Stimulated activated CD4-positive, alpha-beta T cell treated with anti-CD3 and anti-CD28 coated beads, Interleukin-12 subunit alpha, Interleukin-12 subunit beta, amount 100 ng/mL, for 4 hours (primary cell): ENCODE data around the gene ULBP2.
"Not testable (repeated sequence)": the region's sequence is repeated elsewhere in the genome, so short reads cannot be mapped to it uniquely, and the experiment has no call there.

Source experiments
- DNase-seq: peaks from one replicate; pipeline ENCODE4 v3.0.0-alpha.2; 2020

ULBP2 gene

DNA sequence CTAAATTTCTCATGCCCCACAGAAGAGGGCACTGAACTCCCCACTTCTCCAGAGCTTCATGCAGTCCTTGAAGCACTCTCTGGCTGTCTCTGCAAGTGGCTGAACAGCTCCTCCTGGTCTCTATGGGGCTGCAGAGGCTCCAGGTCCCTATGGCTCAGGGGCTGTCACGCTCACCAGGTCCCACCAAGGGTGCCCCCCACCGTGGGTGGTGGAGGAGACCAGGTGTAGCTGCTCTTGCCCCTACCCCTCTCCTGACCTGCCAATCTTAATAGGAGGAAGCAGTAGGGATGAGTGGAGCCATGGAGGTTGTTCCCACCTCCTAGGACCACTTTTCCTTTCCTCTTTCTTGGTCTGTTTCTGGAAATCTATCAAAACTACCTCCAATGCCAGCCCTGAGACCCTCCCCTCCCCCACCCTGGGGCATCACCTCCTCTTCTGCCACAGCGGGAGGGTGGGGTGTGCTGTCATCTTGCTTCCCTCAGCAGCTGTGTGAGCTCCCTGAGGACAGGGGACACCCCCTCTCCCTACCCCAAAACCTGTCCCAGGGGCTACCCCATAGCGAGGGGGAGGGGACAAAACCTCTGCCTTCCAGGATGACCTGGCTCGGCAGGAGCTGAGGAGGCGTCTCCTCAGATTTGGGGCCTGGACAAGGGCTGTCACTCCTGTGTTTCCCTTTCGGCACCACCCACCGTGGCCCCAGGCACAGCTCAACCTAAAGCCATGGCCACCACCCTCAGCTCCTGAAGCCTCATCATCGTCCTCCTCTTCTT, 31.9 kb upstream of the ULBP2 start:
- DNase-seq, result no peak

DNA sequence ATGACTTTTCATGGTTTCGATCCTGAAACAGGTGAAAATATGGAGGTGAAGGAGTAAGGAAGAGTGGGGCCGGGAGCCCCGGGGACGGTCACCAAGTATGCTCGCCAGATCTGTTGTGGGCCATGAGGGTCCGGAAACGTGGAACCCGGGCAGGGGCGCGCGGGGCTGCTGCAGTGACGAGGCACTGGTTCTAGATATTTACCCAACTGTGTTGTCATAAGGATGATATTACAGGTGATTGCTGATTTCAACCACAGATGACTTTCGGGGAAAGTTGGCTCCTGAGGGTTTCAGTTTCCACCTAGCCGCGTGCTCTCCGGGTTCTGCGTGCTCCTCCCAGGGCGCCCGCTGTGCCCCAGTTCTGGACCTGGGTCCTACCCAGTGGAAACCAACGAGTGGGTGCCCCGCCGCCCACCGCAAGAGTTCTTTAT, 31.1 kb upstream of the ULBP2 start:
- no peak for DNase-seq

DNA sequence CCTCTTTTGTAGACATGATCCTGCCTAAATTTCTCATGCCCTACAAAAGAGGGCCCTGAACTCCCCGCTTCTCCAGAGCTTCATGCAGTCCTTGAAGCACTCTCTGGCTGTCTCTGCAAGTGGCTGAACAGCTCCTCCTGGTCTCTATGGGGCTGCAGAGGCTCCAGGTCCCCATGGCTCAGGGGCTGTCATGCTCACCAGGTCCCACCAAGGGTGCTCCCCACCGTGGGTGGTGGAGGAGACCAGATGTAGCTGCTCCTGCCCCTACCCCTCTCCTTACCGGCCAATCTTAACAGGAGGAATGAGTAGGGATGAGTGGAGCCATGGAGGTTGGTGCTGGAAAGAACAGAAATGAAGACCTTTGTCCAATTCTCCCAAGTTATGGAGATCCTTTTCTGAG, 29.1 kb upstream of the ULBP2 start:
- not testable (repeated sequence) for DNase-seq

DNA sequence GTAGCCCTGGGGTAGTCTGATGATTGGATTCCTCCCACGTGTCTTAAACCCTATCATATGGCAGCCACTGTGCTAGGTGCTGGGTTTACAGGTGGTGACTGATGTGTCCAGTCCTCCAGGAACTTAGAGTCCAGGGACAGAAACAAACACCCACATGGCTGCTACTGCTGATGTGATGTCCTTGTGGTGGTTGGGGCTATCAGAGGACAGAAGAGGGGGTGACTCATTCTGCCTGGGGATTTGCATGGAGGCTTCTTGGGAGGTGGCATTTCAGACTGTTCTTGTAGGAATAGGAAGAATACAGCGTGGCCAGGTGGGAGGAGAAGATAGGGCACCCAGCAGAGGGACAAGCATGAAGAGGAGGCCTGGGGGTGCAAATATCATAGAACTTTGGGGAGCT, 28.7 kb upstream of the ULBP2 start:
- no peak for DNase-seq

DNA sequence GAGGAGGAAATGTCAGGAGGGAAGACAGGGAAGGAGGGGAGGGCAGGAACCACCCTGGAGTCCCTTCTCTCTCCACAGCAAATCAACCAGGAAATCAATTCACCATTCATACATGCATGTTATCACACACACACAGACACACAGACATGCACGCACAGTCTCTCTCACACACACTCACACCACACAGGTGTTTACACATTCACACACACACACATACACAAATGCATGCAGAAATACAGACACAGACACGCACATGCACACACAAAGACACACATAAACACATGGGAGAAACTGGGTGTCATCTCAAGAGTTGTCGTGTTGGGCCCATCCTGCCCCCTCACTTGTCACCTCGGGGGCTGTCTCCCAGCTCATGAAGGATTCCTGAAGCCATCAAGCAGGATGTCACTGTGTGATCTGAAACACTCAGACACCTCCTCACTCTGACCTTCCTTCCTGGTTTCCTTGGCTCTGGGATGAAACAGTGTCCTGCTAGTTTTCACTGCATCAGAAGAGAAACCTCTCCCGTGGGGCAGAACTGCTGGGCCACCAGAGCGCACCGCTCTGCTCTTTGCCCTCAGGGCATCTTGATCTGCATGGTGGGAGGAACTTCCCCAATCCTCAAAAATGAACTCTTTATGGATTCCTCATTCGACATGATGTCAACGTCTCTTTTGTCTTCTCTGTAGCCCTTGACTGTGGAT, 28.1 kb upstream of the ULBP2 start:
- DNase-seq, result no peak

DNA sequence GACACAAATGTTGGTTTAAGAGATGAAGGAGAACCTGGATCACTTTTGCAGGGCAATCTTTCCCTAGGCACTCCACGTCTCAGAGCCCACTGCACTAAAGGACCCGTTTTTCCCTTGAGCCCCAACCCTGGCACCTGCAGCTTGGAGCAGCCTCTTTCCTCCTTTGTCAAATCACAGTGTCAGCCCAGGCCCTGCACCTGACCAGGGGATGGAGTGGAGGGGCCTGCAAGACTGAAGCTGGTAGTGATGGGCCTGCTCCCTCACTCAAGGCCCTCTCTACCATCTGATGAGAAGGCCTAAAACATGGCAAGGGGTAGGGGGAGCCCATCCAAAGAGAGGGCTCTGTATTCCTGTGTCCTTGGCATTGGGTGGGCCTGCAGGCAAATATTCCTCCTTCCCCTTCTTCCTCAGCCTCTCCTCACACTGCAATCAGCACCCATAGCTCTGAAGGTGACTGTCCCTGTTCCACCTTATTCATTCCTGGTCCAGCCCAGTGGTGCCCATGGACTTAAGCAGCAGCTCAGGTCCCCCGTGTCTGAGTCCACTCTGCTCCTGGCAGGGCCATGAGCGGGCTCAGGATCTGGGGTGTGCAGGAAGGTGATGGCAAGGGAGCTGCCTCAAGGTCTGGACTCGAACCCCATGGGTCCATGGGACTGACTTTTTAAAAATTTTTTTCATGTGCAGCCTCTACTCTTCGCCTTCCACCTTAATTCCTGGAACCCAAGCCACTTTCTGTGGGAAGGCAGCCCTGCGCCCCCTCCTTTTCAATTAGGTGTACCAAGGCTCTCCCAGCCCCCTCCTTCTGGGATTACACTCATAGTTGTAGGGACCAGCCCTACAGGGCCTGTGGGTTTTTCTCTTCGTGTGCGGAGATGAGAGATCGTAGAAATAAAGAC, 25.6 kb upstream of the ULBP2 start:
- no peak for DNase-seq

DNA sequence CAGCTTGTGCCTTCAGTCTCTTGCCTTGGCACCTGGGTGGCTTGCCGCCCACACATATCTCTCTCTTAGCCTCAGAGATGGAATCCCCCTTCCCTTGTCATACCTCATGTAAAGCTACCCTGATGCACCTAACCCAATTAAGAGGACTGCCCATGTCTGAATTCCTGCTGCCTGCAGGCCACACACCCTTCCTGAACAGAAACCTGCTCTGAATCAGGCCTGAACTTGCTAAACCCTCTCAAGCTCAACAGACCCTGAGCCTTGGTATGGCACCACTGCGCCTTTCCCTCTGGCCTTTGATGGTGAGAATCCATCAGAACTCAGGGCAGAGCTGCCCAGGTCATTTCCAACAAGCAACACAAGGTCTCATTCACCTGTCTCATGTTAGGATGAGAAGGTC, 24.1 kb upstream of the ULBP2 start:
- no peak for DNase-seq

DNA sequence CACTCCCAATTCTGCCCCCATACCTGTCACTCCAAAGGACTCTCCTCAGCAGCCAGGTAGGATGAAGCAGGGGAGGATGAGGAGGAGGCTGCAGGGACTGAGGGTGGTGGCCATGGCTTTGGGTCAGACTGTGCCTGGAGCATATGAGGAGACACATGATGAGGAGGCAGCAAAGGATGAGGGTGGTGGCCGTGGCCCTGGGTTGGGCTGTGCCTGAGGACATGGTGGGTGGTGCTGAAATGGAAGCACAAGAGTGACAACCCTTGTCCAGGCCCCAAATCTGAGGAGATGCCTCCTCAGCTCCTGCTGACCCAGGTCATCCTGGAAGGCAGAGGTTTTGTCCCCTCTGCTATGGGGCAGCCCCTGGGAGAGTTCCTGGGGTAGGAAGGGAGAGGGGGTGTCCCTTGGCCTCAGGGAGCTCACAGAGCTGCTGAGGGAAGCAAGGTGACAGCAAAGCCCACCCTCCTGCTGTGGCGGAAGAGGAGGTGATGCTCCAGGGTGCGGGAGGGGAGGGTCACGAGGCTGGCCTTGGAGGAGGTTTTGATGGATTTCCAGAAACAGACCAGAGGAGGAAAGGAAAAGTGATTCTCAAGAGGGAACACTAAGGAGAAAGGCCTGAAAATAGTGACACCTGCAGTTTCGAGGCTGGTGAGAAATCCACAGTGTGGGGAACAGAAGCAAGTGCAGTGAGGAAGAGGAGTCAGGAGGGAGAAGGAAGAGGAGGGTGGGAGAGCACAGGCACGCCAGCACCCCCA, 23.5 kb upstream of the ULBP2 start:
- DNase-seq, result no peak

DNA sequence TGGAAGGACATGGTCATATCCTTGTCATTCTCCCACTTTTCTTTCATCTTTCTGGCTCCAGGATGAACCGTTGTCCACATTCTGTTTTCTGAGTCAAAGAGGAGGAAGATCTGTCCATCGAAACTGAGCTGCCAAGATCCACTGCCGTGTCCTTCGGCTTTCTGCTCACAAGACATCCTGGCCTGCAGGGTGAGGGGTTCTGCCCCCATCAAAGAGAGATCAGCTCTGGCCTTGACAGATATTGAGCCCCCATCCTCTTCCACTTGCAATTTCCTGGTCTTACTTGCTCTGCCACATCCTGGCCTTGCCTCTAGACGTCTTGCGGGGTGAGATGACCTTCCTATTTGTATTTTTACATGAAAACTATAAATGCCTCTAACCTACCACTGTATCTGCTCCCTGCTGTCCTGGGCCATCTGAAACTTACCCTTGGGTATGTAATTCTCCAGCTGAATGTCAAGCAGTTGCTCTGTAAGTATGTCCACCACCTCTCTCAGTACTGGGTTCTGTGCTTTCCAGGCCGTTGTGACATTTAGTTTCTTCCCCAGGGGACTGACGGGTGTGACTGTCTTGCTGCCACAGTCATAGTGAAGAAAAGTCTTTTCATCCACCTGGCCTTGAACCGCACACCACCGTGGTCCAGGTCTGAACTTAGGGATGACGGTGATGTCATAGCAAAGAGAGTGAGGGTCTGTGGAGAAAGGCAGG, 22.5 kb upstream of the ULBP2 start:
- not testable (repeated sequence) for DNase-seq

DNA sequence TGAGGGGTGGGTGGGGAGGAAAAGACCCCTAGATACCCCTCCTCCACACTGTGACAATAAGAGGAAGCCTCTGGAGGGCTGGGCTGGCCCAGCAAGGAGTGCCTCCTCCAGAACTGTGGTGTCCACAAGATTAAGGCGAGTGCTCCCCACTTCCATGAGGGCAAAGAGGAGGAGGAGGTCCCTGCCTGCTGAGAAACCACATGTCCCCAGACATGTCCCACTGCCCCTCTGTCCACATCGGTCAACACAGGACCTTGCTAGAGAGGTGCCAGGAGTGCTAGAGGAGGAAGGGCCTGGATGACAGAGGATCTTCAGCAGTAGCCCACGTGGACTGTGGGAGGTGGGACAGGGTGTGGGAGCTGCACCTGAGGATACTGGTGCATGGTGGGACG, 22.0 kb upstream of the ULBP2 start:
- no peak for DNase-seq

DNA sequence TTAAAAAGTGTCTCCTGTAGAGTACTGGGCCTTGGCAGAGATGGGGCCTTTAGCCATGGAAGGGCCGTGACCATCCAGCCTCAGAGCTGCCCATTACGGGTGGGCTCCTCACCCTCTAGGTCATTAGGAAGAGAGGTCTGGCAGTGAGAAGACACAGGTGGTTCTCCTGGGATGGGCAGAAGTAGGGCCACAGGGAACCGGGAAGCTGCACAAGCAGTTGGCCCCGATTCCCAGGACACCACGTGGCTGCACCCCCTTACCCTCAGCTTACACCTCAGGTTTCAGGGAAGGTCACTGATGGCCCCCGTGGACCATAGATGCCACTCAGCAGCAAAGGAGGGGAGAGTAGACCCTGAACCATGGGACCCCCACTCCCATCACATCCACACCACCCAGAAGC, 20.5 kb upstream of the ULBP2 start:
- no peak for DNase-seq

DNA sequence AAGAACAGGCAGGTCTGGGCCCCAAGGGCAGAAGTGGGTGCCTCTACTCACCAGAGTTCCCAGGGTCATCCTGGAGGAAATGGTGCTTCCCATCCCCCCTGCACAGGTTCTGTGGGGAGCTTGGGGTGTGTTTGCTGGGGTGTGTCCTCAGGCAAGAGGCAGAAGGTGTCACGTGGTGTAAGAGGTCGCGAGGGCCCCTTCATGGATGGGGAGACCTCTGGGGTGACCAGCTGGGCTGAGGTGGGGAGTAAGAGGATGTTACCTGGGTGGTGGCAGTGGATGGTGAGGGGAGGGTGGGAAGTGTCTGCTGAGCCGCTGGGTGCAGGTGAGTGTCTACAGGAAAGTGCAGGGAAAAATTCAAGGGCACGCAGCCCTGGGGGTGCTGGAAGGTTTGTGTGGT, 19.7 kb upstream of the ULBP2 start:
- not testable (repeated sequence) for DNase-seq

DNA sequence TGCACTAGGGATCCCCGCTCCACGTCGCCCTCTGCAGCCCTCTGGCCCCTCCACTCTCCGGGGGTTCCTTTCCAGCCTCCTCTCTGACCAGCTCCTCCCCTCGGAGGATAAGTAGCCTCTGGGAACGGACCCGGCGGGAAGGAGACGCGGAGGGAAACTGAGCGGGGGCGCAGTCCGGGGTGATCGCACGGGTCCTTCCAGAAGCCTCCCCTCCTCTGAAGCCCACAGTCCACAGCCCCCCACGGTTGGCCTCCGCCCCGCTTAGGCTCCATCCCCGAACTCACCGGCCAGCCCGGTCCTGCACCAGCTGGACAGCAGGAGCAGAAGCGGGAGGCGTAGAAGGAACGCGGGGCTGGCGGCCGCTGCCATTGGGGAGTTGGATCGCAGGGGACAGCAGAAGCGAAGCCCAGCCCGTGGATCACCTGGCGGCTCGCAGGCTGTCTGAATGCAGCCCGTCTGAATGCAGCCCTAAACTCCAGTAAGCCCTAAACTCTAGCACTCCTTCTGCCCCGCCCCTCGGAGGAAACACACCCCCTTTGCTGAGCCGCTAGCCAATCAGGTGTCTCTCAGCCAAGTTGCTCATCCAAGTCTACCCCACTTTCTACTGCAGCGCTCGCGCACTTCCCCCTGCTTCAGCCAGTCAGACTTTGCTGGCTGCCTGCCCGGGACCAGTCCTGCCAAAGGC, 19.0 kb upstream of the ULBP2 start, which contains the start of gene RAET1G:
Gene RAET1G (minus strand): TSS at position 480 of the 685 bp plus-strand sequence. CDS start 111 bp downstream, at position 369.
- peak; percentile 76 for DNase-seq

DNA sequence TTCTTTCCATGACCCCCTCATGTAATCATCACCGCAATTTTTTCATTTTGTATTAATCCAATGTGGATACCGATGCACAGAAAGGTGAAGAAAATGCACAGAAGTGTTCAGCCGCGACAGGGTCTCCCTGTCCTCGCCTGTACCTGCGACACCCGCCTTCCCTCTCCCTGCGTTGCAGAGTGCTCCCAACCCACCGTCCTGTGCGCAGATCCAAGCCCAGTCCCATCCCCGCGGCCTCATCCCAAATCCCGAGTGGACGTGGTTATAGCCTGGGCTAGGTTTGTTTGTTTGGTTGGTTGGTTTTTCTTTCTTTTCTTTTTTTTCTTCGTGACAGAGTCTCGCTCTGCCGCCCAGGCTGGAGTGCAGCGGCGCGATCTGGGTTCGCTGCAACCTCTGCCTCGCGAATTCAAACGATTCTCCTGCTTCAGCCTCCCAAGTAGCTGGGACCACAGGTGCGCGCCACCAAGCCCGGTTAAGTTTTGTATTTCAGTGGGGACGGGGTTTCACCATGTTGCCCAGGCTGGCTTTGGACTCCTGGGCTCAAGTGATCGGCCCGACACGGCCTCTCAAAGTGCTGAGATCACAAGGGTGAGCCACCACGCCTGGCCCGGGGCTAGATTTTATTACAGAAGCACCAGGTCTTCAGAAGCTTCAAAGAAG, 18.4 kb upstream of the ULBP2 start:
- DNase-seq, result no peak

DNA sequence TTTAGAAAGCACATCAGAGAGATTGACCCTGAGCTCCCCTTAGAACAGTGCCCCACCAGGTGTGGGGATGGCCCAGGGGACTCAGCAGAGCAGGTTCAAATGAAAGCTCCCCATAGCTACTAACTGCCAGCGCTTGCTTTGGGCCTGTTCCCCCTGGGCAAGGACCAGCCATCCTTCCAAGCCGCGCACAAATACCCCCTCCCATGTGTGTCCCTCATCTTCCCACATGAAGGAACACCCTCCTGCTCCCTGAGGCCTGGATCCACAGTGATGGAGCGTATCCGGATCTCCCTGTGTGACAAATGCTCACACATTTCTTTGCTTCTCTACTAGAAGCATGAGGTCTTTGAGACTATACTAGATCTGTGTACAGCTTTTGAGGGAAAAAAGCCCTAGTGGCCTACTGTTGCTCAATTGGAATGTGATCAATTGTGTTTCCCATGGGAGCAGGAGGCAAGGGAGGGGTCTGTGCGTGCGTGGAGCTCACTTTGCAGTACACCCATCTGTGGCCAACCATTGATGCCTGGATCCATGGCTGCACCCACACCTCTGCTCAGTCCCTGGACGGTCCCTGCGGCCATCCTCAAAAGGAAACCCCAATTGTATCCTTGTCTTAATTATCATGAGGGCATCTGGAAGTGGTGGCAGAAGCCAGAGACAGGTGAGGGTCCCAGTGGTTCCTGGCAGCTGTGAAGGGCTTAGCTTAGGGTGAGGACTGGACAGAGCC, 17.4 kb upstream of the ULBP2 start:
- DNase-seq, result no peak

DNA sequence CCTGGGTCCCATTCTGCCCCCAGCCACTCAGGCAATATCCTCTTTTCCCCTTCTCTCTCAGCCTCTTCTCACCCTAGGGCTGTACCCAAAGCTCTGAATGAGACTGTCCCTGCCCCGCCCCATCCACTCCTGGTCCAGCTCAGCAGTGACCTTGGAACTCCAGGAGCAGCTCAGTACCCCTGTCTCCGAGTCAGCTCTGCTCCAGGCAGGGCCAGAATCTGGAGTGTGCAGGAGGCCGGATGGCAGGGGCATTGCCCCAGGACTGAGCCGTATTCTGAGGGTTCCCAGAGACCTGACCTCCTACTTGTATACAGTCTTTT, 16.9 kb upstream of the ULBP2 start:
- DNase-seq, result no peak

DNA sequence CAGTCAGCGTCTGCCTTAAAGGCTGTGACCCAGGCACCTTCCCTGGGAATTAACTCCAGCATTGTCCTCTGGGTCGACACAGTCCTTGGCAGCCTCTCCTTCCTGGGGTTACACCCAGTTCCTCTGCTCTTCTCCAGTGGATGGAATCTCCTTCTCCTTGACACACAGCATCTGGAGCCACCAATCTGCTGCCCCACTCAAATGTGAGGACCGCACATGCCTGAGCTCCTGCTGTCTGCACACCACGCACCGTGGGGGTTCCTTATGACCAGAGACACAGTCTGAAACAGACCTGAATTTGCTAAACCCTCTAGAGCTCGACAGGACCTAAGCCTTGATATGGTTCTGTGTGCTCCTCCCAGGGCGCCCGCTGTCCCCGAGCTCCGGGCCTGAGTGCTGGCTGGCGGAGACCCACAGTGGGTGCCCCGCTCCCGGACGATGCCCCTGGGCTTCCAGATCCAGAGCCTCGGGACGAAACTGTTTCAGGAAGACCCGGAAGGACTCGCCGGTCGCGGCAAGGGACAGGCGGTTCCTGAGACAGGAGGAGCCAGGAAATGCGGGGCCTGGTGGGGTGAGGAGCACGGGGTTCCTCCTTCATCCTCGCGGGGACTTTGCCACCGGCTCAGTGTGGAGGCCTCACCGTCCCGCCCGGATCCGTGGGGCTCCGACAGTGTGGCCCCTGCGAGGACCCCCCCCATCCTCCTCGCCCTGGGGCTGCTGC, 16.4 kb upstream of the ULBP2 start:
- DNase-seq, result no peak

DNA sequence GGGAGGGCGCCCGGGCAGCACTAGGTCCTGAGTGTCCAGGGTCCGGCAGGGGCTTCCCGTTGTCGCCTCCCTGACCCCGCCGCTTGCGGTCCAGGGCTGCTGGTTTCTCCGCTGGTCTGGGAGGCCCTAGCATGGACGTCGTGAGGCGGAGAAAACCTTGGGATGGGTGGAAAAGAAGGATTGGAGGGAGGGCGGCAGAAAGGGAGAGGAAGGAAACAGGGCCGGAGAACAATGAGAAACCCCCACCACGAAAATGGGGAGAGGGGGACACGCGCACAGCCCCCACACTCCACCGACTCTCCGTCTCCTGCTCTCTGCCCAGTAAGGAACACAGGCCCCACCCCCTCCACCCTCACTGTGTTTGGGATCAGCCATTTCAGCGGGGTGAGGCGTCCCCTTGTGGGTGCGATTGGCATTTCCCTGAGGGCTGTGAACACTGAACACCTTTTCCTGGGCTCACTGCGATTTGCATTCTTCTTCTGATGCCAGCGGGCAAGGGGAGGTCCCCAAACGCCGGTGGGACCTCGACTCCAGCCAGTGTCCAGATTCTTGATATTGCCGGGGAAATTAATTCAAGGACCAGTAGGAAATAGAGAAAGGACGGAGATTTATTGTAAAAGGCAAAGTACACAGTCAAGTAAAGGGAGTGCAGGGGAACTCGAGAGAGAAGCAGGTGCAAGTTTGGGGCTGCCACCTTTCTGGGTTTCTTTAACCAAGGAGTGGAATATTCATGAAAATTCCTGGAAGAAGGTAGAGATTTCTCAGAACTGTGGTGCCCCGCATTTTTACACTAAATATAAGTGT, 15.6 kb upstream of the ULBP2 start:
- peak; percentile 70 for DNase-seq

DNA sequence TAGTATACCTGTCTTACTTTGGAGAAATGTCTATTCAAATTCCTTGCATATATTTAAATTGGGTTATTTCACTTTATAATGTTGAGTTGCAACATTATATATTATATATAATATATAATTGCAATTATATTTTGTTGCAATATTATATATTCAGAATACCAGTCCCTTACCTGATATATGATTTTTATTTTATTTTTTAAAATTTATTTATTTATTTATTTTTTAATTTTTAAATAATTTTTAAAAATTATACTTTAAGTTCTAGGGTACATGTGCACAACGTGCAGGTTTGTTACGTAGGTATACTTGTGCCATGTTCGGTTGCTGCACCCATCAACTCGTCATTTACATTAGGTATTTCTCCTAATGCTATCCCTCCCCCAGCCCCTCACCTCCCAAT, 14.8 kb upstream of the ULBP2 start:
- not testable (repeated sequence) for DNase-seq
